Heart right ventricle (tissue), 16 donors: Measurements from ENCODE around the gene SLC7A6. TPM values are rescaled to one million over a fixed set of nuclear protein-coding genes. Genes with fewer than 3 reads are reported as not detected.

Source experiments
- ATAC-seq, 8 donors: fragments of 200-7000 bp; cut with Tn5 transposase; one replicate each; pipeline ENCODE4 v1.9.1; 2020; ENCODE audit warnings: mild to moderate bottlenecking in 8 of 8, moderate library complexity in 8 of 8, moderate number of reproducible peaks in 1 of 8
- DNase-seq, 2 donors: peaks; one replicate each; pipeline ENCODE4 v3.0.0-alpha.2; 2020
- H3K27ac ChIP-seq, 10 donors: fragments of 200-600 bp; sonication (generic) in 2 of 10; one replicate each; pipeline versions ENCODE4 v1.5.0 to v1.8.0; 2020 to 2022; ENCODE audit warnings: mild to moderate bottlenecking in 3 of 10
- H3K27me3 ChIP-seq, 7 donors: fragments of 200-600 bp; one replicate each; pipeline ENCODE4 v1.8.0; 2021 to 2022; ENCODE audit warnings: mild to moderate bottlenecking in 2 of 7
- H3K36me3 ChIP-seq, 9 donors: fragments of 200-600 bp; sonication (generic) in 1 of 9; one replicate each; pipeline versions ENCODE4 v1.5.0 to v1.8.0; 2020 to 2022; ENCODE audit warnings: mild to moderate bottlenecking in 2 of 9
- H3K4me1 ChIP-seq, 9 donors: fragments of 200-600 bp; sonication (generic) in 1 of 9; one replicate each; pipeline versions ENCODE4 v1.5.0 to v1.8.0; 2020 to 2022; ENCODE audit warnings: mild to moderate bottlenecking in 4 of 9
- H3K4me3 ChIP-seq, 10 donors: fragments of 200-600 bp; sonication (generic) in 2 of 10; one replicate each; pipeline versions ENCODE4 v1.5.0 to v1.8.0; 2020 to 2022; ENCODE audit warnings: mild to moderate bottlenecking in 7 of 10, moderate library complexity in 2 of 10
- H3K9me3 ChIP-seq, 11 donors: fragments of 200-600 bp in 10 of 11; sonication (generic) in 2 of 11; one replicate each; pipeline versions ENCODE4 v1.5.0 to v1.8.0; 2013 to 2022; ENCODE audit warnings: mild to moderate bottlenecking in 2 of 11, control low read depth in 1 of 11, moderate library complexity in 1 of 11
- CTCF ChIP-seq, 9 donors: fragments of 200-600 bp; sonication (generic) in 2 of 9; IDR thresholded peaks; one replicate each; pipeline versions ENCODE4 v1.5.0 to v1.8.0; 2021 to 2022; ENCODE audit warnings: antibody characterized with exemption in 9 of 9, mild to moderate bottlenecking in 5 of 9, moderate library complexity in 1 of 9
- WGBS, 2 donors: extraction: QIAGEN DNeasy Blood & Tissue Kit; methylation state at CpG; one replicate each; pipeline ENCODE4 v1.1.7; 2013; ENCODE audit warnings: inconsistent platforms in 1 of 2; 5-methylcytosine and 5-hydroxymethylcytosine counted together
- intact Hi-C, 10 donors: fragments of 100-400 bp; cut with DNase I; formaldehyde crosslinking; loops; one replicate each; pipeline versions ENCODE4 v1.11.1 to v1.14.2; 2022
- polyA plus RNA-seq, 2 donors: library from polyadenylated mRNA; stranded (reverse); fragments of 200-250 nt; gene quantifications; one replicate each; pipeline ENCODE4 v1.2.3, GENCODE V29; 2013
- total RNA-seq, 10 donors: library from RNA; stranded (reverse); fragmentation: NEBNext Ultra II Directional in 3 of 10; extraction: Animal tissue kit (Norgen Biotek cat#: 25700) in 3 of 10; gene quantifications; one replicate each; pipeline versions ENCODE4 v1.2.1 to v1.2.4, GENCODE V29; 2021 to 2023
- donor health status: Arrhythmogenic right ventricular cardiomyopathy.
- donor health status: ischemic (EF 13 %, LVEDD 7.1; RV severe dilation, severe dysfunction).
- donor health status: healthy with polysubstance abuse.
- donor health status: DM: no; HTN: yes; CAD: no.
- donor health status: DM: no; HTN: no; CAD: no.
- donor health status: ischemic (EF 25% LVEDD 6.9; RV normal size, moderate dysfunction).
- donor health status: ischemic (EF 25% LVEDD 5.7; RV mildly dilated, moderate dysfunction).
- donor health status: healthy.
- donor health status: DM: yes; HTN: yes; CAD: no.
- donor health status: Ischemic cardiomyopathy.
- donor health status: ischemic (EF 35%, LVEDD 5.7; RV mildly dilated, moderate dysfunction).
- donor health status: nonischemic (EF 11% LVEDD 7.7; RV severe dilation, severe dysfunction).
- donor health status: DM: yes; HTN: yes; CAD: no.
- donor health status: PGD.
- donor health status: ischemic (EF 29% LVEDD 5.4; RV normal size, mild dysfunction).
- donor health status: nonischemic (EF 23%, LVEDD 6.1; RV moderate dilation, normal function).

The SLC7A6 gene
- total and polyA plus RNA-seq, 12 donors, result 22.6 to 85.6 (median 42.4) TPM

GRCh38 chr16:68244481-68244902 lies 19.8 kb upstream of the SLC7A6 start:
- Histone ChIP-seq H3K4me1 (peaks cover 10 to 57% (median 53%) of the 10 kb centered on the region in 9 donors), H3K27me3 (no peaks in the 10 kb centered on the region), H3K36me3 (peaks cover 0 to 15% (median 0%) of the 10 kb centered on the region in 9 donors), H3K4me3 (peak overlapping the region; percentile 75 to 100 (median 87)), H3K9me3 (no peaks in the 10 kb centered on the region), H3K27ac (peak overlapping the region in 9 of 10 donors; percentile 67 to 95 (median 84))
- WGBS, 2 donors, result 5 to 7% methylated on average over 20 of the region's 20 CpGs
- intact Hi-C loops, result loop anchor here in 6 of 10 donors (5.0 to 10.0 kb wide), 3 partner anchors 83 to 270 kb away; no protein-coding TSS in a partner anchor
- no peak for TF ChIP-seq CTCF (IDR thresholded peaks at IDR 0.05)
- no peak for DNase-seq
- ATAC-seq, result peak in 1 of 8 donors; percentile 8

- intact Hi-C loops, result loop anchor here in 6 of 10 donors (5.0 to 10.0 kb wide), 3 partner anchors 82 to 270 kb away; no protein-coding TSS in a partner anchor
- DNase-seq (peak; percentile 99), ATAC-seq (peak; percentile 93 to 98 (median 96))
- no peaks in the 10 kb centered on the region for H3K27me3 ChIP-seq
- H3K9me3 ChIP-seq, result no peaks in the 10 kb centered on the region
- 1% methylated on average over 75 of the region's 75 CpGs for WGBS, 2 donors
- peak within 1 kb of the TSS; percentile 8 to 95 (median 86) for H3K27ac ChIP-seq
- peak within 1 kb of the TSS; percentile 77 to 100 (median 87) for H3K4me3 ChIP-seq
- peaks cover 0 to 22% (median 0%) of the 10 kb centered on the region in 9 donors for H3K36me3 ChIP-seq
- H3K4me1 ChIP-seq, result peaks cover 10 to 56% (median 49%) of the 10 kb centered on the region in 9 donors
- TF ChIP-seq CTCF (IDR thresholded peaks at IDR 0.05), result peak in 1 of 9 donors; percentile 6
Measured at GRCh38 chr16:68244903-68245853, 19.1 kb upstream of the SLC7A6 start, which contains the start of gene PLA2G15. PLA2G15 (plus strand) TSS chr16:68245373; CDS start chr16:68245427, 54 bp downstream.

- no peak for TF ChIP-seq CTCF (IDR thresholded peaks at IDR 0.05)
- H3K27ac ChIP-seq, result peak overlapping the region in 9 of 10 donors; percentile 30 to 95 (median 87)
- peaks cover 10 to 65% (median 54%) of the 10 kb centered on the region in 9 donors for H3K4me1 ChIP-seq
- no peaks in the 10 kb centered on the region for H3K27me3 ChIP-seq
- WGBS, 2 donors, result 57 to 69% methylated on average over 7 of the region's 7 CpGs
- intact Hi-C loops, result loop anchor here in 1 of 10 donors (10.0 kb wide), 1 partner anchor 269 kb away; no protein-coding TSS in a partner anchor
- DNase-seq (no peak), ATAC-seq (no peak)
- no peaks in the 10 kb centered on the region for H3K9me3 ChIP-seq
- peaks cover 0 to 31% (median 7%) of the 10 kb centered on the region in 9 donors for H3K36me3 ChIP-seq
- peak overlapping the region in 9 of 10 donors; percentile 77 to 100 (median 87) for H3K4me3 ChIP-seq
Measured at GRCh38 chr16:68246121-68246520, 18.2 kb upstream of the SLC7A6 start.

GRCh38 chr16:68246666-68247065 lies 17.7 kb upstream of the SLC7A6 start:
- ATAC-seq (peak in 2 of 8 donors; percentile 4 to 8), DNase-seq (no peak)
- intact Hi-C loops, result loop anchor here in 1 of 10 donors (10.0 kb wide), 1 partner anchor 268 kb away; no protein-coding TSS in a partner anchor
- Histone ChIP-seq H3K4me1 (peaks cover 13 to 71% (median 59%) of the 10 kb centered on the region in 9 donors), H3K4me3 (peak overlapping the region in 8 of 10 donors; percentile 77 to 100 (median 91)), H3K27ac (peak overlapping the region; percentile 45 to 95 (median 86)), H3K27me3 (no peaks in the 10 kb centered on the region), H3K36me3 (peaks cover 0 to 37% (median 11%) of the 10 kb centered on the region in 9 donors), H3K9me3 (no peaks in the 10 kb centered on the region)
- TF ChIP-seq CTCF (IDR thresholded peaks at IDR 0.05), result no peak
- WGBS, 2 donors, result 54 to 56% methylated on average over 5 of the region's 5 CpGs
